A549 (cell line): Measurements from ENCODE around the gene GRIK1. TPM values are rescaled to one million over a fixed set of nuclear protein-coding genes. Genes with fewer than 3 reads are reported as not detected.

ENCODE experiments used
- ATAC-seq, 2 experiments: fragments of 200-7000 bp in 1 of 2; fragments of >200 bp in 1 of 2; cut with Nextera tagmentation in 1 of 2; cut with Tn5 transposase in 1 of 2; 3 replicates each; pipeline versions ENCODE4 v1.8.0 to v1.9.1; 2018 to 2020; ENCODE audit warnings: mild to moderate bottlenecking in 1 of 2, moderate library complexity in 1 of 2
- CTCF ChIA-PET: fragments of 300-600 bp; sonication (Branson Sonifier 250); formaldehyde crosslinking; extraction: SDS; loops from one replicate; lab custom pipeline; 2021; ENCODE audit warnings: antibody characterized with exemption, inconsistent platforms; lab: Yijun Ruan, JAX
- POLR2A ChIA-PET: fragments of 350-600 bp; formaldehyde crosslinking; extraction: SDS; loops from one replicate; lab custom pipeline; 2021; ENCODE audit warnings: antibody characterized with exemption, inconsistent platforms; lab: Yijun Ruan, JAX
- DNase-seq, 2 experiments: peaks; one replicate each; pipeline versions ENCODE4 v3.0.0 to v3.0.0-alpha.2; 2011 to 2016; ENCODE audit warnings: low read depth in 1 of 2, low spot score in 1 of 2
- FAIRE-seq: peaks from 2 replicates; lab custom pipeline; 2011; peaks lifted over from hg19 to GRCh38; lab: Jason Lieb, UNC
- H3K27ac ChIP-seq, 2 experiments: fragments of >200 bp; sonication (Bioruptor Twin); formaldehyde crosslinking; 3 replicates each; pipeline ENCODE4 v1.5.1; 2016 to 2017
- H3K4me1 ChIP-seq: fragments of >200 bp; sonication (Bioruptor Twin); formaldehyde crosslinking; 3 replicates; pipeline ENCODE4 v1.6.1; 2016
- H3K4me2 ChIP-seq: fragments of >200 bp; sonication (Bioruptor Twin); formaldehyde crosslinking; 3 replicates; pipeline ENCODE4 v1.6.1; 2016
- H3K4me3 ChIP-seq: fragments of >200 bp; sonication (Bioruptor Twin); formaldehyde crosslinking; 3 replicates; pipeline ENCODE4 v1.5.1; 2016
- H3K9me3 ChIP-seq: fragments of >200 bp; sonication (Bioruptor Twin); formaldehyde crosslinking; 3 replicates; pipeline ENCODE4 v1.6.1; 2016
- CBX2 ChIP-seq: fragments of 200-600 bp; sonication (generic); IDR thresholded peaks from 2 replicates; pipeline ENCODE4 v1.6.1; 2016; ENCODE audit warnings: low read depth, mild to moderate bottlenecking, borderline replicate concordance
- CEBPB ChIP-seq, 2 experiments: fragments of >200 bp in 1 of 2; sonication (Bioruptor Twin) in 1 of 2; formaldehyde crosslinking in 1 of 2; IDR thresholded peaks; 2 replicates each; pipeline ENCODE4 v1.6.1; 2012 to 2016
- CHD2 ChIP-seq: fragments of 150-350 bp; IDR thresholded peaks from 2 replicates; pipeline ENCODE4 v1.6.1; 2014; ENCODE audit warnings: low read length; ENCODE audit not compliant: partially characterized antibody
- CTCF ChIP-seq: fragments of >200 bp; sonication (Bioruptor Twin); formaldehyde crosslinking; IDR thresholded peaks from 3 replicates; pipeline ENCODE4 v1.5.1; 2016
- E2F6 ChIP-seq: IDR thresholded peaks from 2 replicates; pipeline ENCODE4 v1.6.1; 2012; ENCODE audit warnings: low read depth, borderline replicate concordance
- EHF ChIP-seq: fragments of 250-450 bp; sonication (Bioruptor Pico); IDR thresholded peaks from 2 replicates; pipeline ENCODE4 v1.5.0; 2020; ENCODE audit warnings: mild to moderate bottlenecking
- EP300 ChIP-seq, 2 experiments: fragments of >200 bp; sonication (Bioruptor Twin); formaldehyde crosslinking; IDR thresholded peaks; 2 replicates in 1 of 2; 3 replicates in 1 of 2; pipeline ENCODE4 v1.6.1; 2016 to 2017
- HMGXB4 ChIP-seq: fragments of 250-450 bp; sonication (Bioruptor Pico); IDR thresholded peaks from 2 replicates; pipeline ENCODE4 v1.5.0; 2021; ENCODE audit warnings: mild to moderate bottlenecking, moderate library complexity, borderline replicate concordance
- HOXA7 ChIP-seq: fragments of 250-450 bp; sonication (Bioruptor Pico); IDR thresholded peaks from 2 replicates; pipeline ENCODE4 v1.5.0; 2020; ENCODE audit warnings: mild to moderate bottlenecking, moderate library complexity
- JUNB ChIP-seq: fragments of >200 bp; sonication (Bioruptor Twin); formaldehyde crosslinking; IDR thresholded peaks from 2 replicates; pipeline ENCODE4 v1.6.1; 2016
- KDM1A ChIP-seq: fragments of 200-600 bp; sonication (generic); IDR thresholded peaks from 2 replicates; pipeline ENCODE4 v1.6.1; 2016; ENCODE audit warnings: low read depth, mild to moderate bottlenecking
- KDM5A ChIP-seq: fragments of 200-600 bp; sonication (generic); IDR thresholded peaks from 2 replicates; pipeline ENCODE4 v1.6.1; 2016; ENCODE audit warnings: antibody characterized with exemption, mild to moderate bottlenecking
- MAX ChIP-seq: IDR thresholded peaks from 2 replicates; pipeline ENCODE4 v1.6.1; 2012
- MAZ ChIP-seq: fragments of 150-350 bp; IDR thresholded peaks from 2 replicates; pipeline ENCODE4 v1.6.1; 2014; ENCODE audit warnings: antibody characterized with exemption, low read depth, low read length, borderline replicate concordance
- NFE2L2 ChIP-seq: fragments of 150-350 bp; conservative IDR thresholded peaks from 2 replicates; pipeline ENCODE4 v1.6.1; 2014; ENCODE audit warnings: low read length
- PBX3 ChIP-seq: IDR thresholded peaks from 2 replicates; pipeline ENCODE4 v1.6.1; 2012
- POLR2A ChIP-seq: IDR thresholded peaks from 2 replicates; pipeline ENCODE4 v1.6.1; 2012; ENCODE audit warnings: mild to moderate bottlenecking, low read length
- RARB ChIP-seq: fragments of 250-450 bp; sonication (Bioruptor Pico); IDR thresholded peaks from 2 replicates; pipeline ENCODE4 v1.8.0; 2021; ENCODE audit warnings: mild to moderate bottlenecking, moderate library complexity
- SREBF2 ChIP-seq: fragments of 450-650 bp; IDR thresholded peaks from 2 replicates; pipeline ENCODE4 v1.6.1; 2014; ENCODE audit warnings: mild to moderate bottlenecking, moderate library complexity
- TFCP2L1 ChIP-seq: fragments of 250-450 bp; sonication (Bioruptor Pico); IDR thresholded peaks from 2 replicates; pipeline ENCODE4 v1.5.0; 2021; ENCODE audit warnings: mild to moderate bottlenecking
- TP53 ChIP-seq: fragments of 250-450 bp; sonication (Bioruptor Pico); IDR thresholded peaks from 2 replicates; pipeline ENCODE4 v1.5.0; 2021; ENCODE audit warnings: mild to moderate bottlenecking, moderate library complexity
- USF2 ChIP-seq: fragments of 450-650 bp; IDR thresholded peaks from 2 replicates; pipeline ENCODE4 v1.6.1; 2014; ENCODE audit warnings: antibody characterized with exemption
- ZSCAN20 ChIP-seq: fragments of 250-450 bp; sonication (Bioruptor Pico); IDR thresholded peaks from 2 replicates; pipeline ENCODE4 v1.8.0; 2022; ENCODE audit warnings: mild to moderate bottlenecking, moderate library complexity
- WGBS: methylation state at CpG from one replicate; pipeline ENCODE4 v1.1.6; 2017; ENCODE audit errors: missing lambda C conversion rate; 5-methylcytosine and 5-hydroxymethylcytosine counted together
- polyA plus RNA-seq, 4 experiments: library from polyadenylated mRNA; depleted of rRNA in 3 of 4; stranded (reverse); fragments of >200 nt; fragmentation: RNase III in 1 of 4; extraction: RNeasy Plus Mini Kit Qiagen cat#74134 plus additional on column Dnase treatment in 1 of 4; gene quantifications; 2 replicates in 3 of 4; 3 replicates in 1 of 4; pipeline ENCODE4 v1.2.3, GENCODE V29; 2011 to 2017

GRIK1 gene
- polyA plus RNA-seq, 2 of the 4 experiments (the other 2 are of a cell fraction) = not detected

GRCh38 chr21:29825936-29826335 lies 113.9 kb downstream of the GRIK1 start (continued):
- TF ChIP-seq SREBF2 (no peak), EP300 (IDR thresholded peaks at IDR 0.05) (no peak), NFE2L2 (no peak)

GRCh38 chr21:29825345-29825744 lies 114.5 kb downstream of the GRIK1 start:
- H3K4me3 ChIP-seq = no peak overlapping the region
- no peaks in the 10 kb centered on the region for H3K4me1 ChIP-seq
- CTCF ChIA-PET = no interaction called here
- no peaks in the 10 kb centered on the region for H3K9me3 ChIP-seq
- no peak overlapping the region for H3K4me2 ChIP-seq
- ATAC-seq (no peak), FAIRE-seq (no peak), DNase-seq (no peak)
- no peak overlapping the region for H3K27ac ChIP-seq
- POLR2A ChIA-PET = no interaction called here
- TF ChIP-seq KDM1A (no peak), E2F6 (no peak), CEBPB (IDR thresholded peaks at IDR 0.05) (no peak), MAX (no peak), HOXA7 (no peak), ZSCAN20 (CRISPR knock-in tag) (no peak), TP53 (CRISPR knock-in tag) (no peak)

GRCh38 chr21:29822064-29822463 lies 117.7 kb downstream of the GRIK1 start:
- no peak for DNase-seq
- CTCF ChIA-PET = no interaction called here
- TF ChIP-seq MAX (no peak), KDM5A (no peak), RARB (CRISPR knock-in tag) (no peak), EHF (no peak)
- TF ChIP-seq, all 56 proteins: peak for 0
- ATAC-seq = no peak
- Histone ChIP-seq H3K4me2 (no peak overlapping the region), H3K4me1 (no peaks in the 10 kb centered on the region), H3K9me3 (no peaks in the 10 kb centered on the region), H3K27ac (no peak overlapping the region), H3K4me3 (no peak overlapping the region)
- POLR2A ChIA-PET = no interaction called here
- no peak for FAIRE-seq

GRCh38 chr21:29821230-29821629 lies 118.6 kb downstream of the GRIK1 start:
- H3K9me3 ChIP-seq = no peaks in the 10 kb centered on the region
- 0% methylated on average over 1 of the region's 1 CpG for WGBS
- ChIA-PET POLR2A (no interaction called here), CTCF (no interaction called here)
- no peak for ATAC-seq
- no peak for FAIRE-seq
- TF ChIP-seq HOXA7 (no peak), PBX3 (no peak), EHF (no peak), TP53 (CRISPR knock-in tag) (no peak), JUNB (no peak), TFCP2L1 (no peak), MAZ (no peak), POLR2A (no peak), ZSCAN20 (CRISPR knock-in tag) (no peak), RARB (CRISPR knock-in tag) (no peak), EP300 (IDR thresholded peaks at IDR 0.05) (no peak), NFE2L2 (no peak), CHD2 (no peak), HMGXB4 (CRISPR knock-in tag) (no peak), CTCF (no peak), CBX2 (no peak), USF2 (no peak)
- no peak overlapping the region for H3K27ac ChIP-seq
- no peaks in the 10 kb centered on the region for H3K4me1 ChIP-seq
- DNase-seq = no peak
- no peak overlapping the region for H3K4me2 ChIP-seq
- no peak overlapping the region for H3K4me3 ChIP-seq
